Uterus (tissue), 4 donors: ENCODE measurements around the gene TMED5. TPM values are rescaled to one million over a fixed set of nuclear protein-coding genes. Genes with fewer than 3 reads are reported as not detected.

Experiments
- DNase-seq, 2 donors: peaks; one replicate each; pipeline ENCODE4 v3.0.0-alpha.2; 2019 to 2020
- H3K27ac ChIP-seq, 2 donors: fragments of 200-600 bp; sonication (generic); 1 replicate in 1 of 2; 2 replicates in 1 of 2; pipeline ENCODE4 v1.5.1; 2016 to 2018
- H3K27me3 ChIP-seq, 2 donors: fragments of 200-600 bp; sonication (generic); one replicate each; pipeline ENCODE4 v1.5.1; 2018 to 2019; ENCODE audit warnings: control low read depth in 1 of 2
- H3K36me3 ChIP-seq, 2 donors: fragments of 200-600 bp; sonication (generic); one replicate each; pipeline ENCODE4 v1.5.1; 2019; ENCODE audit warnings: control low read depth in 1 of 2
- H3K4me1 ChIP-seq, 2 donors: fragments of 200-600 bp; sonication (generic); one replicate each; pipeline ENCODE4 v1.5.1; 2018 to 2019; ENCODE audit warnings: control low read depth in 1 of 2
- H3K4me3 ChIP-seq, 2 donors: fragments of 200-600 bp; sonication (generic); 1 replicate in 1 of 2; 2 replicates in 1 of 2; pipeline ENCODE4 v1.5.1; 2018 to 2019; ENCODE audit warnings: mild to moderate bottlenecking in 1 of 2
- H3K9me3 ChIP-seq, 2 donors: fragments of 200-600 bp; sonication (generic); one replicate each; pipeline ENCODE4 v1.5.1; 2019; ENCODE audit warnings: control low read depth in 1 of 2
- POLR2A ChIP-seq, 2 donors: fragments of 450-650 bp; IDR thresholded peaks; one replicate each; pipeline ENCODE4 v1.6.1; 2016; ENCODE audit warnings: antibody characterized with exemption in 2 of 2, mild to moderate bottlenecking in 1 of 2, moderate library complexity in 1 of 2
- intact Hi-C: fragments of 100-400 bp; cut with DNase I; formaldehyde crosslinking; loops from one replicate; pipeline ENCODE4 v1.15.1; 2023; ENCODE audit warnings: low total_unique reads
- total RNA-seq, 4 donors: library from RNA; depleted of rRNA in 3 of 4; stranded (reverse); fragments of >200 nt in 3 of 4; gene quantifications; one replicate each; pipeline versions ENCODE4 v1.1.0 to v1.2.4, GENCODE V29; 2014 to 2023
- TF ChIP-seq, protein P1 (sequence below), 4 experiments: fragments of 200-600 bp in 2 of 4; fragments of 450-650 bp in 2 of 4; sonication (generic) in 2 of 4; IDR thresholded peaks; one replicate each; pipeline ENCODE4 v1.5.1; 2016 to 2019; ENCODE audit warnings: antibody characterized with exemption in 4 of 4, mild to moderate bottlenecking in 2 of 4, moderate library complexity in 1 of 4
- donor health status: DM: yes; HTN: yes; CAD: no.

The TMED5 gene
- total RNA-seq, 4 donors from 2014 or later, result 6.9 to 47.1 (median 37.6) TPM

DNA sequence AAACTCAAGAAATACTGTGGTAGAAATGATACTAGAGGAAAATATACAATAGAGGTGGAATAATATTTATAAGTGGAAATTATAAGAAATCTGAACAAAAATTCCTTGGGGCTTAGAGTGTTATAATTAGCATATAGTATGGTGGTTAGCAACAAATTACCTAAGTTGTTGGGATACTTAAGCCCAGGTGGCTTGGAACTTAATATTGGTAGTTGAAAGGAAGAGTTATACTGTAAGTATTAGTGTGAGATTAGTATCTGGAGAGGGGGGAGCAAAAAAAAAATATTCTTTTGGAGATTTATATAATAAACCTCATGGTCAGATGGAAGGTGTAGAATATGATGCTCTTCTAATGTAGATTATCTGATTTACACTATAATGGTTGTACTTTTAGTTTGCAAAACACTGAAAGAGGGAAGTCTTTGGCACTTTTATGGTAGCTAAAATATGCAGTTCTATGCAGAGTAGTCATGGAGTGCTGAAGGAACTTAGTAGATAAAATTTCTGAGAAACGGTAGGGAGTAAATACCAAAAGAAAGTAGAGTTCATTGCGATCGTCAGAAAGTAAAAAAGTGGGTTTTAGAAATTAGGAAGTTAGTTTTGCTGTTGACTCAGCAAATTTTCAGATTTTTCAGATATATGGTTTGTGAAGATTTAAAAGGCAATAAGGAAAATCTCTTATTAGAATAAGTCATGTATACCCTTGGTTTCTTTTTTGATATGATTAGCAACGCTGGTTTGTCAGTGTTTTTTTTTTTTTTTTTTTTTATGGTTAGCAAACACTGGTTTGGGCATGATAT is 55.5 kb downstream of the TMED5 start:
- intact Hi-C loops, result no loop called here
- Histone ChIP-seq H3K27me3 (no peaks in the 10 kb centered on the region), H3K9me3 (no peaks in the 10 kb centered on the region), H3K4me3 (no peak overlapping the region), H3K4me1 (no peaks in the 10 kb centered on the region), H3K36me3 (no peaks in the 10 kb centered on the region), H3K27ac (no peak overlapping the region)
- no peak for TF ChIP-seq POLR2A (IDR thresholded peaks at IDR 0.05)
- TF ChIP-seq, protein P1, sequence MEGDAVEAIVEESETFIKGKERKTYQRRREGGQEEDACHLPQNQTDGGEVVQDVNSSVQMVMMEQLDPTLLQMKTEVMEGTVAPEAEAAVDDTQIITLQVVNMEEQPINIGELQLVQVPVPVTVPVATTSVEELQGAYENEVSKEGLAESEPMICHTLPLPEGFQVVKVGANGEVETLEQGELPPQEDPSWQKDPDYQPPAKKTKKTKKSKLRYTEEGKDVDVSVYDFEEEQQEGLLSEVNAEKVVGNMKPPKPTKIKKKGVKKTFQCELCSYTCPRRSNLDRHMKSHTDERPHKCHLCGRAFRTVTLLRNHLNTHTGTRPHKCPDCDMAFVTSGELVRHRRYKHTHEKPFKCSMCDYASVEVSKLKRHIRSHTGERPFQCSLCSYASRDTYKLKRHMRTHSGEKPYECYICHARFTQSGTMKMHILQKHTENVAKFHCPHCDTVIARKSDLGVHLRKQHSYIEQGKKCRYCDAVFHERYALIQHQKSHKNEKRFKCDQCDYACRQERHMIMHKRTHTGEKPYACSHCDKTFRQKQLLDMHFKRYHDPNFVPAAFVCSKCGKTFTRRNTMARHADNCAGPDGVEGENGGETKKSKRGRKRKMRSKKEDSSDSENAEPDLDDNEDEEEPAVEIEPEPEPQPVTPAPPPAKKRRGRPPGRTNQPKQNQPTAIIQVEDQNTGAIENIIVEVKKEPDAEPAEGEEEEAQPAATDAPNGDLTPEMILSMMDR (IDR thresholded peaks at IDR 0.05), result no peak
- DNase-seq, result no peak

- H3K27me3 ChIP-seq, result no peaks in the 10 kb centered on the region
- intact Hi-C loops, result no loop called here
- H3K4me3 ChIP-seq, result no peak overlapping the region
- H3K27ac ChIP-seq, result no peak overlapping the region
- no peak for DNase-seq
- TF ChIP-seq, protein P1 (IDR thresholded peaks at IDR 0.05), result no peak
- TF ChIP-seq POLR2A (IDR thresholded peaks at IDR 0.05), result no peak
- no peaks in the 10 kb centered on the region for H3K36me3 ChIP-seq
- no peaks in the 10 kb centered on the region for H3K4me1 ChIP-seq
- H3K9me3 ChIP-seq, result no peaks in the 10 kb centered on the region
These were observed 56.9 kb downstream of the TMED5 start for GRCh38 chr1:93123201-93123783.

GRCh38 chr1:93120614-93121013 is 59.6 kb downstream of the TMED5 start:
- no peaks in the 10 kb centered on the region for H3K36me3 ChIP-seq
- no peak for TF ChIP-seq POLR2A (IDR thresholded peaks at IDR 0.05)
- TF ChIP-seq, protein P1 (IDR thresholded peaks at IDR 0.05), result no peak
- no peaks in the 10 kb centered on the region for H3K9me3 ChIP-seq
- H3K27ac ChIP-seq, result no peak overlapping the region
- no peaks in the 10 kb centered on the region for H3K27me3 ChIP-seq
- H3K4me3 ChIP-seq, result no peak overlapping the region
- intact Hi-C loops, result no loop called here
- H3K4me1 ChIP-seq, result no peaks in the 10 kb centered on the region
- DNase-seq, result no peak

DNA sequence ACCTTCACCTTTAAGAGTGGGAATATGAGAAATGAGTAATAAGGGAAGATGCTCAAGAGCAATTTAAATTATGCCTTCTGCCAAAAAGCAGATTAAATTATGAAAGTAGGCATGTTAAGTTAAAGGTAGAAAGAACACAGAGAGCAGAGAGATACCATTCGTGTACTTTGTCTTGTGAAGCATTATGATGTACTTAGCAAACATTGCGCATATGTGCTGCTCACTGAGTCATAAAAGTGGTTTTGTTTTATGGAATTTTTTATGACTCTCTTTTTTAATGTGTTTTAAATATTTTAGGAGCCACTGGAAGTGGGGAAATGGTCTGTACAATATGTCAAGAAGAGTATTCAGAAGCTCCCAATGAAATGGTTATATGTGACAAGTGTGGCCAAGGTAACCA is 65.8 kb downstream of the TMED5 start:
- H3K4me3 ChIP-seq, result no peak overlapping the region
- H3K36me3 ChIP-seq, result no peaks in the 10 kb centered on the region
- DNase-seq, result no peak
- no peak overlapping the region for H3K27ac ChIP-seq
- no peaks in the 10 kb centered on the region for H3K9me3 ChIP-seq
- no peaks in the 10 kb centered on the region for H3K27me3 ChIP-seq
- TF ChIP-seq, protein P1 (IDR thresholded peaks at IDR 0.05), result no peak
- TF ChIP-seq POLR2A (IDR thresholded peaks at IDR 0.05), result no peak
- no peaks in the 10 kb centered on the region for H3K4me1 ChIP-seq
- intact Hi-C loops, result no loop called here

DNA sequence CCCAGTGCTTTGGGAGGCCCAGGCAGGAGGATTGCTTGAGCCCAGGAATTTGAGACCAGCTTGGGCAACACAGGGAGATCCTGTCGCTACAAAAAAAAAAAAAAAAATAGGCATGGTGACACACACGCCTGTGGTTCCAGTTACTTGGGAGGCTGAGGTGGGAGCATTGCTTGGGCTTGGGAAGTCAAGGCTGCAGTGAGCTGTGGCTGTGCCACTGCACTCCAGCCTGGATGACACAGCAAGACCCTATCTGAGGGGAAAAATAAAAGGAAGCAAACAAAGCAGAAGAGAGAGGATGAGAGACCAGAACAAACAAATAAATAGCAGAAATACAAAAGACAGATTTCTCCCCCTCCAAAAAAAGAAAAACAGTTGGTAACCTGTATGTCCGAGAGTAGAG is 67.1 kb downstream of the TMED5 start:
- intact Hi-C loops, result no loop called here

More for the DNA sequence above, 67.1 kb downstream of the TMED5 start:
- no peak overlapping the region for H3K27ac ChIP-seq
- TF ChIP-seq POLR2A (IDR thresholded peaks at IDR 0.05), result no peak
- TF ChIP-seq, protein P1 (IDR thresholded peaks at IDR 0.05), result no peak
- H3K4me1 ChIP-seq, result no peaks in the 10 kb centered on the region
- H3K27me3 ChIP-seq, result no peaks in the 10 kb centered on the region
- H3K4me3 ChIP-seq, result no peak overlapping the region
- DNase-seq, result no peak
- no peaks in the 10 kb centered on the region for H3K36me3 ChIP-seq
- H3K9me3 ChIP-seq, result no peaks in the 10 kb centered on the region
